Peyer's patch (tissue), 4 donors: ENCODE results near the gene GFM2.

Experiments
- CTCF ChIP-seq, 6 experiments: fragments of 450-650 bp in 4 of 6; fragments of 200-600 bp in 2 of 6; sonication (generic) in 1 of 6; IDR thresholded peaks; one replicate each; pipeline ENCODE4 v1.5.1; 2017 to 2019; ENCODE audit warnings: antibody characterized with exemption in 6 of 6, mild to moderate bottlenecking in 3 of 6, moderate library complexity in 1 of 6
- POLR2A ChIP-seq, 2 donors: fragments of 450-650 bp; IDR thresholded peaks; one replicate each; pipeline ENCODE4 v1.5.1; 2017; ENCODE audit warnings: antibody characterized with exemption in 2 of 2, mild to moderate bottlenecking in 2 of 2, moderate library complexity in 2 of 2

- no peak for TF ChIP-seq CTCF (IDR thresholded peaks at IDR 0.05)
- no peak for TF ChIP-seq POLR2A (IDR thresholded peaks at IDR 0.05)
These were observed 988 bp downstream of the GFM2 start for GRCh38 chr5:74765929-74766328.
